Measurements from ENCODE around the gene PGM5. TPM values are rescaled to one million over a fixed set of nuclear protein-coding genes. Genes with fewer than 3 reads are reported as not detected.

The PGM5 gene
- total and polyA plus RNA-seq, 2 donors (not counting 3 experiments of a cell fraction or from before 2014, with no cell fraction given) = 0.14 to 1.9 TPM

- intact Hi-C loops (cut with micrococcal nuclease) (no loop called here), dilution Hi-C loops (cut with MboI; ENCODE audit: extremely low pct_ligation_motif_present, low sequenced_read_pairs) (no loop called here)
- Histone ChIP-seq H4K20me1 (replicated peaks; ENCODE audit: control insufficient read depth, extremely low read depth, insufficient read depth, low read length) (no peaks in the 10 kb centered on the region), H3K27ac (ENCODE audit: insufficient read depth, low read depth, low read length) (no peak overlapping the region), H3K9me1 (replicated peaks; ENCODE audit: control insufficient read depth, extremely low read depth, insufficient read depth, low read length) (no peaks in the 10 kb centered on the region), H3K79me2 (ENCODE audit: control insufficient read depth, insufficient read depth, low read length) (no peaks in the 10 kb centered on the region), H3K9me3 (replicated peaks; ENCODE audit: control insufficient read depth, insufficient read depth, low read length) (no peaks in the 10 kb centered on the region), H2AFZ (ENCODE audit: low read depth, low read length) (no peak overlapping the region), H3K4me3 (replicated peaks in 1 of 3; ENCODE audit: insufficient read depth in 1 of 3, low read depth in 1 of 3, low read length in 3 of 3) (no peak overlapping the region), H3K4me1 (ENCODE audit: control insufficient read depth, extremely low read depth, insufficient read depth, low read length) (no peaks in the 10 kb centered on the region), H3K36me3 (ENCODE audit: control insufficient read depth in 2 of 2, extremely low read depth in 1 of 2, insufficient read depth in 2 of 2, low read length in 2 of 2) (no peaks in the 10 kb centered on the region), H3K9ac (replicated peaks; ENCODE audit: extremely low read depth, insufficient read depth, low read length) (no peak overlapping the region), H3K27me3 (ENCODE audit: control insufficient read depth in 2 of 2, insufficient read depth in 2 of 2, low read length in 2 of 2) (no peaks in the 10 kb centered on the region), H3K4me2 (ENCODE audit: insufficient read depth, low read length) (no peak overlapping the region)
- no peak for FAIRE-seq
- BruUV-seq (replicated peaks) = no TSS peak
- POLR2A ChIA-PET = no interaction called here
- TF ChIP-seq GATA2 (IDR thresholded peaks at IDR 0.05; ENCODE audit: insufficient read depth, insufficient read length, low read depth, low read length) = no peak
- TF ChIP-seq CTCF (IDR thresholded peaks at IDR 0.05; ENCODE audit: extremely low read depth in 1 of 2, insufficient read depth in 1 of 2, low read depth in 1 of 2, low read length in 2 of 2) = no peak
- no peak for TF ChIP-seq POLR2A (IDR thresholded peaks at IDR 0.05; ENCODE audit: low read depth, low read length)
- TF ChIP-seq MYC (IDR thresholded peaks at IDR 0.05; ENCODE audit: low read depth, low read length) = no peak
- TF ChIP-seq MAX (IDR thresholded peaks at IDR 0.05; ENCODE audit: insufficient read depth, insufficient read length) = no peak
- no peak for TF ChIP-seq JUN (IDR thresholded peaks at IDR 0.05; ENCODE audit: borderline replicate concordance, insufficient read depth, insufficient read length, low read depth)
- TF ChIP-seq POLR2AphosphoS5 (IDR thresholded peaks at IDR 0.05; ENCODE audit: insufficient read depth, low read depth, low read length) = no peak
- TF ChIP-seq FOS (IDR thresholded peaks at IDR 0.05; ENCODE audit: borderline replicate concordance, insufficient read depth, low read length) = no peak
- no peak for TF ChIP-seq EZH2 (IDR thresholded peaks at IDR 0.05; ENCODE audit: borderline replicate concordance, low read depth, low read length, severe bottlenecking)
- CTCF ChIA-PET = interaction anchor here (1.1 kb wide), 1 partner anchor 60 kb away, joined by 4 read pairs; no protein-coding TSS in a partner anchor
- DNase-seq (ENCODE audit: low read depth, low spot score) = no peak
Observed at GRCh38 chr9:68476847-68477246, 120.4 kb downstream of the PGM5 start.
